ENCODE results near the gene ADAMTS13. TPM values are rescaled to one million over a fixed set of nuclear protein-coding genes. Genes with fewer than 3 reads are reported as not detected.

The ADAMTS13 gene
- total and polyA plus RNA-seq, 8 donors = 1.2 to 11.1 (median 7.5) TPM

DNA sequence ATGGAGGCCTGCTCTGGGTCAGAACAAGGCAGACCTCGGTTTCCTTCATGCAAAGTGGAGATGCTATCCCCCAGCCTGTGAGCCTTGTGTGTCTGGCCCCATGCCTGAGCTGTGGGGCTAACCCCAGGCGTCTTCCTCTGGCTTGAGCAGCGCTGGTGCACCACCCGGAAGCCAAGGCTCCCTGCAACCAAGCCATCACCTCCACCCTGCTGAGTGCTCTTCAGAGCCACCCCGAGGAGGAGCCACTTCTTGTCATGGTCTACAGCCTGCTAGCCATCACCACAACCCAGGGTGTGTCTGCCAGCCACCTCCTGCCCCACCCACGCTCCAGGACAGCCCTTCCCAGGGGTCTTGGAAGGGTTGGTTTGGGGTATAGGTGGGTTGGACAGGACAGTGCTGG lies 20.6 kb upstream of the ADAMTS13 start:
- no peaks in the 10 kb centered on the region for H3K4me1 ChIP-seq
- no peaks in the 10 kb centered on the region for H3K9me3 ChIP-seq
- H3K36me3 ChIP-seq = peaks cover 0 to 48% of the 10 kb centered on the region in 2 donors
- peaks cover 0 to 14% of the 10 kb centered on the region in 2 donors for H3K27me3 ChIP-seq
- intact Hi-C loops (cut with DNase I) = loop anchor here in 1 of 2 donors (10.0 kb wide), 1 partner anchor 83 kb away; no protein-coding TSS in a partner anchor
- no peak overlapping the region for H3K27ac ChIP-seq
- ATAC-seq (no peak), DNase-seq (peak in 1 of 4 donors; percentile 18)
- TF ChIP-seq, protein P1, sequence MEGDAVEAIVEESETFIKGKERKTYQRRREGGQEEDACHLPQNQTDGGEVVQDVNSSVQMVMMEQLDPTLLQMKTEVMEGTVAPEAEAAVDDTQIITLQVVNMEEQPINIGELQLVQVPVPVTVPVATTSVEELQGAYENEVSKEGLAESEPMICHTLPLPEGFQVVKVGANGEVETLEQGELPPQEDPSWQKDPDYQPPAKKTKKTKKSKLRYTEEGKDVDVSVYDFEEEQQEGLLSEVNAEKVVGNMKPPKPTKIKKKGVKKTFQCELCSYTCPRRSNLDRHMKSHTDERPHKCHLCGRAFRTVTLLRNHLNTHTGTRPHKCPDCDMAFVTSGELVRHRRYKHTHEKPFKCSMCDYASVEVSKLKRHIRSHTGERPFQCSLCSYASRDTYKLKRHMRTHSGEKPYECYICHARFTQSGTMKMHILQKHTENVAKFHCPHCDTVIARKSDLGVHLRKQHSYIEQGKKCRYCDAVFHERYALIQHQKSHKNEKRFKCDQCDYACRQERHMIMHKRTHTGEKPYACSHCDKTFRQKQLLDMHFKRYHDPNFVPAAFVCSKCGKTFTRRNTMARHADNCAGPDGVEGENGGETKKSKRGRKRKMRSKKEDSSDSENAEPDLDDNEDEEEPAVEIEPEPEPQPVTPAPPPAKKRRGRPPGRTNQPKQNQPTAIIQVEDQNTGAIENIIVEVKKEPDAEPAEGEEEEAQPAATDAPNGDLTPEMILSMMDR (IDR thresholded peaks at IDR 0.05) = no peak
- H3K4me3 ChIP-seq = no peak overlapping the region

DNA sequence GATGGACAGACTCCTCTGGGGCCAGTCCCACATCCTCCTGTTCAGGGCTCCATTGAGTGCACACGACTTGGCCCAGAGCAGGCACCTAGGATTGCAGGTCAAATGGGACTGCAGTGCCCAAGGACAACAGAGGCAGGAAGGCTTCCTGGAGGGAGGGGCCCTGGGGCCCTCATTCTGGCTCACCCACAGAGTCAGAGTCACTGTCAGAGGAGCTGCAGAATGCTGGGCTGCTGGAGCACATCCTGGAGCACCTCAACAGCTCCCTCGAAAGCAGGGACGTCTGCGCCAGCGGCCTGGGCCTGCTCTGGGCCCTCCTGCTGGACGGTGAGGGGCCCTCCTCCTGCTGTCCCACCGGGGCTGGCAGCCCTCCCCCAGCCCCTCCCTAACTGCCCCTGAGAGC lies 19.5 kb upstream of the ADAMTS13 start:
- DNase-seq (peak in 1 of 4 donors; percentile 66), ATAC-seq (no peak)
- Histone ChIP-seq H3K4me1 (no peaks in the 10 kb centered on the region), H3K9me3 (no peaks in the 10 kb centered on the region), H3K27ac (no peak overlapping the region), H3K36me3 (peaks cover 0 to 59% of the 10 kb centered on the region in 2 donors), H3K27me3 (peaks cover 0 to 3% of the 10 kb centered on the region in 2 donors), H3K4me3 (no peak overlapping the region)
- intact Hi-C loops (cut with DNase I) = loop anchor here in 1 of 2 donors (10.0 kb wide), 1 partner anchor 82 kb away; no protein-coding TSS in a partner anchor
- TF ChIP-seq, protein P1 (IDR thresholded peaks at IDR 0.05) = no peak

DNA sequence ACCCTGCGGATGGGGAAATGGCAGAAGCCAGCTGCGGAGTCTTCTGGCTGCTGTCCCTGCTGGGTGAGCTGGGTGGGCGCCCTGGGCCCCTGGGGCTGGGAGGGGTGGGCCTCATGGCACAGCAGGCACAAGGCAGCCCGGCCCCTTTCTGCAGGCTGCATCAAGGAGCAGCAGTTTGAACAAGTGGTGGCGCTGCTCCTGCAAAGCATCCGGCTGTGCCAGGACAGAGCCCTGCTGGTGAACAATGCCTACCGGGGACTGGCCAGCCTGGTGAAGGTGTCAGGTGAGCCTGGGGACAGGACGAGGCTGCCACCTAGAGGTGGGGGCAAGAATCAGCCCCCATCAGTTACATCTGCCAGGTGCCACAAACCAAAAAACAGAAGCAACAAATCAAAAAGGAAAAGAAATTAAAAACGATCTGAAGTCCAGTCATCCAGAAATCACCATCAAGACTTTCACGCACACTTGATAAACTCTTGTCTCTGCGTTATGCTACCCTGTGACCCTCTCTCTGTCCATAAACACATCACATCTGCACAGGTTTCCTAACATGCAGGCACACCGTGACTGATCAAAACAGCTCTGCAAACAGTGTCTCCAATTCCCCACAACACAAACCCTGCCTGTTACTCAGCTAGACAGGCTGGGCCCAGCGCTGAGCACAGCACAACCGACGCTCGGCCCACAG lies 18.3 kb upstream of the ADAMTS13 start:
- TF ChIP-seq, protein P1 (IDR thresholded peaks at IDR 0.05) = peak; percentile 37 to 55
- H3K9me3 ChIP-seq = no peaks in the 10 kb centered on the region
- H3K27ac ChIP-seq = no peak overlapping the region
- no peak overlapping the region for H3K4me3 ChIP-seq
- no peaks in the 10 kb centered on the region for H3K27me3 ChIP-seq
- intact Hi-C loops (cut with DNase I) = loop anchor here in 1 of 2 donors (10.0 kb wide), 1 partner anchor 81 kb away; no protein-coding TSS in a partner anchor
- peaks cover 0 to 68% of the 10 kb centered on the region in 2 donors for H3K36me3 ChIP-seq
- ATAC-seq (peak; percentile 85), DNase-seq (peak in 2 of 4 donors; percentile 54 to 85)
- no peaks in the 10 kb centered on the region for H3K4me1 ChIP-seq

DNA sequence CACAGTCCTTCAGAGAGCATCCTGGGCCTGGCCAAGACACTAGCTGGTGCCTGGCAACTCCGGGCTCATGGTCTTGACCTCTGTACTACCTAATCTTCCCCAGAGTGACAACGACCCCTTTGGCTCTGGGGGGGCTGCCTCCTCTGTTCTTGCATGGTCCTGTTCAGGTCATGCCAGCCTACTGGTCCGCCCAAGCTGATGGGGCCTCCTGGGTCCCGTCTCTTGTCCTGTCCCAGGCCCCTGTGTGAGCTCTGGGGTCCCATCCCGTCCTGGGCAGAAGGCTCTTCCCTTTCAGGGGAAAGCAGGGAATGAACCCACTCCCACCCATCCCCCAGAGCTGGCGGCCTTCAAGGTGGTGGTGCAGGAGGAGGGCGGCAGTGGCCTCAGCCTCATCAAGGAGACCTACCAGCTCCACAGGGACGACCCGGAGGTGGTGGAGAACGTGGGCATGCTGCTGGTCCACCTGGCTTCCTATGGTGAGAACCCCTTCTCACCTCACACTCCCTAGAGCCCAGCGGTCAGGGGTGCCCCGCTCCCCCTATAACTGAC lies 17.6 kb upstream of the ADAMTS13 start:
- Histone ChIP-seq H3K27ac (no peak overlapping the region), H3K4me3 (no peak overlapping the region), H3K4me1 (no peaks in the 10 kb centered on the region), H3K9me3 (no peaks in the 10 kb centered on the region), H3K27me3 (no peaks in the 10 kb centered on the region), H3K36me3 (peaks cover 0 to 74% of the 10 kb centered on the region in 2 donors)
- TF ChIP-seq, protein P1 (IDR thresholded peaks at IDR 0.05) = no peak
- DNase-seq (peak in 1 of 4 donors; percentile 66), ATAC-seq (no peak)
- intact Hi-C loops (cut with DNase I) = loop anchor here in 1 of 2 donors (10.0 kb wide), 1 partner anchor 80 kb away; no protein-coding TSS in a partner anchor
